ENCODE data around the gene TEKT5.
"Not testable (repeated sequence)": the region's sequence is repeated elsewhere in the genome, so short reads cannot be mapped to it uniquely, and the experiment has no call there.

The TEKT5 gene

GRCh38 chr16:10629592-10629963 is 65.2 kb downstream of the TEKT5 start:
- no peak for DNase-seq

- no peak for DNase-seq
These were observed 69.0 kb downstream of the TEKT5 start for GRCh38 chr16:10625595-10626357.

- no peak for DNase-seq
These were observed 70.2 kb downstream of the TEKT5 start for GRCh38 chr16:10624527-10624926.

- no peak for DNase-seq
These were observed 71.7 kb downstream of the TEKT5 start for GRCh38 chr16:10623059-10623458.

GRCh38 chr16:10622036-10622921 is 72.5 kb downstream of the TEKT5 start:
- DNase-seq: no peak

- not testable (repeated sequence) for DNase-seq
These were observed 73.3 kb downstream of the TEKT5 start for GRCh38 chr16:10621216-10621949.

GRCh38 chr16:10620120-10620519 is 74.6 kb downstream of the TEKT5 start:
- no peak for DNase-seq

GRCh38 chr16:10619271-10619849 is 75.4 kb downstream of the TEKT5 start:
- no peak for DNase-seq

GRCh38 chr16:10618710-10619209 is 76.0 kb downstream of the TEKT5 start:
- no peak for DNase-seq

GRCh38 chr16:10617662-10618420 is 76.9 kb downstream of the TEKT5 start:
- no peak for DNase-seq

- DNase-seq: peak; percentile 63
These were observed 77.7 kb downstream of the TEKT5 start for GRCh38 chr16:10616756-10617640.

- no peak for DNase-seq
These were observed 78.3 kb downstream of the TEKT5 start for GRCh38 chr16:10616419-10616755.

- DNase-seq: no peak
These were observed 80.0 kb downstream of the TEKT5 start for GRCh38 chr16:10614685-10615084.

- no peak for DNase-seq
These were observed 80.8 kb downstream of the TEKT5 start for GRCh38 chr16:10613785-10614485.

- DNase-seq: no peak
These were observed 82.0 kb downstream of the TEKT5 start for GRCh38 chr16:10612649-10613179.

GRCh38 chr16:10611825-10612342 is 82.8 kb downstream of the TEKT5 start:
- no peak for DNase-seq

GRCh38 chr16:10610499-10611184 is 84.1 kb downstream of the TEKT5 start:
- no peak for DNase-seq

GRCh38 chr16:10609402-10609774 is 85.3 kb downstream of the TEKT5 start:
- peak; percentile 86 for DNase-seq

- no peak for DNase-seq
These were observed 85.9 kb downstream of the TEKT5 start for GRCh38 chr16:10608687-10609401.
